Astrocyte of the cerebellum (primary cell): ENCODE measurements around the gene RNU6-9.

Source experiments
- DNase-seq: peaks from one replicate; pipeline ENCODE4 v3.0.0-alpha.2; 2011; ENCODE audit warnings: low read depth
- H3K4me3 ChIP-seq: 2 replicates; pipeline ENCODE4 v1.5.1; 2011; ENCODE audit warnings: mild to moderate bottlenecking, low read depth, low read length, moderate library complexity
- CTCF ChIP-seq: IDR thresholded peaks from 2 replicates; pipeline ENCODE4 v1.5.1; 2012; ENCODE audit warnings: low read length, low read depth, moderate library complexity, mild to moderate bottlenecking; ENCODE audit errors: missing control alignments
- in situ Hi-C: cut with HindIII; loops from 2 replicates; pipeline ENCODE4 v1.10.0; 2017; ENCODE audit warnings: low sequenced_read_pairs

Gene RNU6-9

DNA sequence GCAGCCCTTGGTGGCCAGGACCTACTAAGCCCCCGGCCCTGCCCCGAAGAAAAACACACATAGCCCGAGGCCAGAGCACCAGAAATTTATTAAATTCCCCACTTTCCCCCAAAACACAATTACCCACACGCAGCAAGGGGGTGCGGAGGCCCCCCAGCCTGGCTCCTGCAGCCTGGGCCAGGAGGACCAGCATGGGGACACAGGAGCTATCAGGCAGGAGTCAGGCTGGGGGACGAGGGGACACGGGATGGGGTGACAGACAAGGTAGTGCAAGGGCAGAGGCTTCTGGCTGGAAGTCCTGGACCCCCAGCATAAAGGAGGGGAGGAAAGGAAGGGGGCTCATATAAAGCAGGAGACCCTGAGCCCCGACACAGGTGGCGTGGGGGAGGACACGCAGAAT lies 3.1 kb downstream of the RNU6-9 start:
- no peak for DNase-seq
- no peak for TF ChIP-seq CTCF
- in situ Hi-C loops = no loop called here
- H3K4me3 ChIP-seq = no peak overlapping the region

GRCh38 chr19:896999-897398 lies 3.7 kb downstream of the RNU6-9 start:
- in situ Hi-C loops = no loop called here
- TF ChIP-seq CTCF = no peak
- DNase-seq = no peak
- H3K4me3 ChIP-seq = no peak overlapping the region

- TF ChIP-seq CTCF = no peak
- H3K4me3 ChIP-seq = no peak overlapping the region
- no peak for DNase-seq
- in situ Hi-C loops = no loop called here
Observed at GRCh38 chr19:897442-898039, 4.3 kb downstream of the RNU6-9 start.

- in situ Hi-C loops = no loop called here
- TF ChIP-seq CTCF = no peak
- no peak overlapping the region for H3K4me3 ChIP-seq
- no peak for DNase-seq
Observed at GRCh38 chr19:898663-899062, 5.4 kb downstream of the RNU6-9 start.

DNA sequence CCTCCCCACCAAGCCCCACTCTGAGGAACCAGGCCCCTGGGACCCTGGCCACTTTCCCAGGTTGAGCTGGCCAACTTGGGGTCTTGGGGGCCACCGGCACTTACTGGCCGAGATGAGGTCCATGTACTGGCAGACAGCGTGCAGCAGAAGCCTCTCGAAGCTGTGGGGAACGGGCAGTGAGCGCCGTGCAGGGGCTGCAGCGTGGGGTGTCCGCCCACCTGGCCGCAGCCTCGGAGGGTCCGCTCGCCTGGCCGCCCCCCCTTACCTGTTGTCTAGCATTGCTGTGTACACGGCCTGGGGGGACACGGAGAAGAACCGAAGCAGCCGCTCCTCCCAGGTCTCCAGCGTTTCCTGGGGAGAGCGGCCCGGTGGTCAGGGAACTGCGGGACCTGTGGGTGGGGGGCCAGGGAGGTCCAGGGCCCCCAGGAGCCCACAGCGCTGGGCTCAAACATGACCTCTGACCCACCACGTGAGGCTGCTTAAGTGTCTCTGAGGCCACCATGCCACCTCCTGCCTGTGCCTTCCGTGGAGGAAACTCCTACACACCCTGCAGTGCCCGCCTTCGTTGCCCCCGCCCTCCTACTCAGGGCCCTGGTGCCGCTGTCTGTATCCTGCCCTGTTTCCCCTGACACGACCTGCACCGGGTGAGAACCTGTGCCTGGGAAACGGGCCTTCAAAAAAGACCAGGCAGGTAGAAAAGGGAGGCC lies 6.2 kb downstream of the RNU6-9 start:
- H3K4me3 ChIP-seq = no peak overlapping the region
- TF ChIP-seq CTCF = no peak
- in situ Hi-C loops = no loop called here
- DNase-seq = no peak

- DNase-seq = no peak
- no peak overlapping the region for H3K4me3 ChIP-seq
- in situ Hi-C loops = no loop called here
- no peak for TF ChIP-seq CTCF
Observed at GRCh38 chr19:900043-900301, 6.7 kb downstream of the RNU6-9 start.
